PC-3 (cell line): Measurements from ENCODE around the gene RERG. TPM values are rescaled to one million over a fixed set of nuclear protein-coding genes. Genes with fewer than 3 reads are reported as not detected.

Source experiments
- ATAC-seq: fragments of 200-7000 bp; cut with Tn5 transposase; 2 replicates; pipeline ENCODE4 v1.9.1; 2020; ENCODE audit warnings: mild to moderate bottlenecking, moderate library complexity
- BruUV-seq: library from RNA; stranded (reverse); fragments of 400-500 nt; replicated peaks from 2 replicates; lab custom pipeline; 2021; lab: Mats Ljungman, UMichigan
- CTCF ChIA-PET: fragments of 300-600 bp; sonication (Branson Sonifier 250); formaldehyde crosslinking; loops from one replicate; lab custom pipeline; 2022; ENCODE audit warnings: antibody characterized with exemption; lab: Charles Lee
- POLR2A ChIA-PET: fragments of 300-600 bp; sonication (Branson Sonifier 250); formaldehyde crosslinking; loops from one replicate; lab custom pipeline; 2022; ENCODE audit warnings: antibody characterized with exemption; ENCODE audit not compliant: unreplicated experiment; lab: Charles Lee
- DNase-seq: peaks from one replicate; pipeline ENCODE4 v3.0.0-alpha.2; 2015
- H2AFZ ChIP-seq: fragments of 300-600 bp; sonication (generic); 2 replicates; pipeline ENCODE4 v1.6.0; 2016; ENCODE audit warnings: antibody characterized with exemption, low read length
- H3F3A ChIP-seq: fragments of 300-600 bp; sonication (generic); one replicate; pipeline ENCODE4 v1.6.0; 2017; ENCODE audit warnings: antibody characterized with exemption, low read length, control low read depth, mild to moderate bottlenecking; ENCODE audit not compliant: unreplicated experiment
- H3K27ac ChIP-seq: fragments of 300-600 bp; sonication (generic); 2 replicates; pipeline ENCODE4 v1.5.1; 2016; ENCODE audit warnings: mild to moderate bottlenecking, low read length
- H3K27me3 ChIP-seq: fragments of 300-600 bp; sonication (generic); 2 replicates; pipeline ENCODE4 v1.6.1; 2016; ENCODE audit warnings: low read length, mixed read lengths
- H3K36me3 ChIP-seq: fragments of 300-600 bp; sonication (generic); 2 replicates; pipeline ENCODE4 v1.6.1; 2016; ENCODE audit warnings: low read depth, mixed run types, low read length, mixed read lengths
- H3K4me1 ChIP-seq: fragments of 300-600 bp; sonication (generic); 2 replicates; pipeline ENCODE4 v1.5.1; 2016; ENCODE audit warnings: low read length; ENCODE audit not compliant: insufficient read depth
- H3K4me2 ChIP-seq: fragments of 300-600 bp; sonication (generic); 2 replicates; pipeline ENCODE4 v1.6.0; 2016; ENCODE audit warnings: low read length
- H3K4me3 ChIP-seq: fragments of 300-600 bp; sonication (generic); 2 replicates; pipeline ENCODE4 v1.5.1; 2016; ENCODE audit warnings: mild to moderate bottlenecking, low read length, mixed read lengths
- H3K79me2 ChIP-seq: fragments of 300-600 bp; sonication (generic); 2 replicates; pipeline ENCODE4 v1.6.1; 2017; ENCODE audit warnings: low read length, mixed read lengths
- H3K9ac ChIP-seq: fragments of 300-600 bp; sonication (generic); 2 replicates; pipeline ENCODE4 v1.6.0; 2016; ENCODE audit warnings: mild to moderate bottlenecking, low read length
- H3K9me2 ChIP-seq: fragments of 300-600 bp; sonication (generic); replicated peaks from 2 replicates; pipeline ENCODE4 v1.6.1; 2016; ENCODE audit warnings: mixed run types, low read length, mixed read lengths
- H3K9me3 ChIP-seq: fragments of 300-600 bp; sonication (generic); 2 replicates; pipeline ENCODE4 v1.6.1; 2016; ENCODE audit warnings: low read length, mixed read lengths
- H4K20me1 ChIP-seq: fragments of 300-600 bp; sonication (generic); 2 replicates; pipeline ENCODE4 v1.6.1; 2016; ENCODE audit warnings: low read length, mixed read lengths
- CTCF ChIP-seq: fragments of 300-600 bp; sonication (generic); conservative IDR thresholded peaks from 2 replicates; pipeline ENCODE4 v1.5.1; 2017; ENCODE audit warnings: antibody characterized with exemption, low read depth, mild to moderate bottlenecking, low read length
- EZH2 ChIP-seq: fragments of 300-600 bp; sonication (generic); IDR thresholded peaks from one replicate; pipeline ENCODE4 v1.6.1; 2017; ENCODE audit warnings: antibody characterized with exemption, mild to moderate bottlenecking, low read length; ENCODE audit not compliant: unreplicated experiment
- EZH2phosphoT487 ChIP-seq: fragments of 300-600 bp; sonication (generic); IDR thresholded peaks from 2 replicates; pipeline ENCODE4 v1.6.1; 2018; ENCODE audit warnings: mild to moderate bottlenecking, antibody characterized with exemption, low read length, borderline replicate concordance
- intact Hi-C: fragments of 100-400 bp; cut with micrococcal nuclease; formaldehyde crosslinking; loops from 2 replicates; pipeline ENCODE4 v1.9.0; 2023
- total RNA-seq: library from RNA; depleted of rRNA; stranded (reverse); fragments of >200 nt; gene quantifications from 2 replicates; pipeline ENCODE4 v1.2.3, GENCODE V29; 2014

Gene RERG
- total RNA-seq, 1 experiment from 2014 or later: not detected

- DNase-seq (no peak), ATAC-seq (no peak)
- Histone ChIP-seq H3K9me2 (no peaks in the 10 kb centered on the region), H2AFZ (no peak overlapping the region), H3K79me2 (no peaks in the 10 kb centered on the region), H4K20me1 (no peaks in the 10 kb centered on the region), H3F3A (no peaks in the 10 kb centered on the region), H3K27ac (no peak overlapping the region), H3K27me3 (peaks cover 28% of the 10 kb centered on the region), H3K9ac (no peak overlapping the region), H3K4me2 (no peak overlapping the region), H3K4me1 (no peaks in the 10 kb centered on the region), H3K4me3 (no peak overlapping the region), H3K9me3 (no peaks in the 10 kb centered on the region), H3K36me3 (no peaks in the 10 kb centered on the region)
- TF ChIP-seq EZH2phosphoT487 (no peak), EZH2 (no peak), CTCF (no peak)
- intact Hi-C loops: no loop called here
- ChIA-PET CTCF (no interaction called here), POLR2A (no interaction called here)
- no TSS peak for BruUV-seq
Measured at GRCh38 chr12:15256761-15257160, 35.5 kb upstream of the RERG start.

GRCh38 chr12:15253990-15254389 is 32.8 kb upstream of the RERG start:
- POLR2A ChIA-PET: no interaction called here
- no peaks in the 10 kb centered on the region for H3K4me1 ChIP-seq
- intact Hi-C loops: no loop called here
- DNase-seq: no peak
- no peak overlapping the region for H3K9ac ChIP-seq
- no peak overlapping the region for H2AFZ ChIP-seq
- H3K36me3 ChIP-seq: no peaks in the 10 kb centered on the region
- peaks cover 28% of the 10 kb centered on the region for H3K27me3 ChIP-seq
- ATAC-seq: no peak
- no peak overlapping the region for H3K4me2 ChIP-seq
- H3K79me2 ChIP-seq: no peaks in the 10 kb centered on the region
- H3K27ac ChIP-seq: no peak overlapping the region
- CTCF ChIA-PET: no interaction called here
- no peak overlapping the region for H3K4me3 ChIP-seq
- no TSS peak for BruUV-seq
- no peaks in the 10 kb centered on the region for H3K9me2 ChIP-seq
- H3K9me3 ChIP-seq: no peaks in the 10 kb centered on the region
- no peaks in the 10 kb centered on the region for H3F3A ChIP-seq
- no peaks in the 10 kb centered on the region for H4K20me1 ChIP-seq
- TF ChIP-seq CTCF (no peak), EZH2 (no peak), EZH2phosphoT487 (no peak)

GRCh38 chr12:15244926-15245325 is 23.7 kb upstream of the RERG start:
- intact Hi-C loops: no loop called here
- Histone ChIP-seq H3K9me3 (no peaks in the 10 kb centered on the region), H3K9ac (no peak overlapping the region), H3K27me3 (peaks cover 50% of the 10 kb centered on the region), H3F3A (no peaks in the 10 kb centered on the region), H3K79me2 (no peaks in the 10 kb centered on the region), H4K20me1 (no peaks in the 10 kb centered on the region), H3K9me2 (no peaks in the 10 kb centered on the region), H3K4me3 (no peak overlapping the region), H3K4me1 (no peaks in the 10 kb centered on the region), H3K4me2 (no peak overlapping the region), H2AFZ (no peak overlapping the region), H3K27ac (no peak overlapping the region), H3K36me3 (no peaks in the 10 kb centered on the region)
- ATAC-seq: no peak
- ChIA-PET CTCF (no interaction called here), POLR2A (no interaction called here)
- TF ChIP-seq EZH2phosphoT487 (no peak), CTCF (no peak), EZH2 (no peak)
- DNase-seq: no peak
- no TSS peak for BruUV-seq
